HepG2 (cell line): ENCODE measurements around the gene FAT1. TPM values are rescaled to one million over a fixed set of nuclear protein-coding genes. Genes with fewer than 3 reads are reported as not detected.

Experiments used
- ARID2 ChIP-seq: sonication (generic); formaldehyde crosslinking; IDR thresholded peaks from 2 replicates; pipeline ENCODE4 v1.8.1; 2022; ENCODE audit warnings: mild to moderate bottlenecking, missing genetic modification reagents, borderline replicate concordance
- DMAP1 ChIP-seq: IDR thresholded peaks from 2 replicates; pipeline ENCODE4 v1.6.1; 2016
- E2F5 ChIP-seq: sonication (generic); formaldehyde crosslinking; conservative IDR thresholded peaks from 2 replicates; pipeline ENCODE4 v1.4.0; 2020; ENCODE audit warnings: missing genetic modification reagents
- HDAC6 ChIP-seq: fragments of 200-600 bp; sonication (generic); IDR thresholded peaks from 2 replicates; pipeline ENCODE4 v1.7.0; 2017; ENCODE audit warnings: mild to moderate bottlenecking, antibody characterized with exemption, low read length, low read depth
- JARID2 ChIP-seq: sonication (generic); formaldehyde crosslinking; IDR thresholded peaks from 2 replicates; pipeline ENCODE4 v1.8.1; 2023; ENCODE audit warnings: missing genetic modification reagents, inconsistent platforms; ENCODE audit not compliant: insufficient replicate concordance
- NFRKB ChIP-seq: fragments of 450-650 bp; IDR thresholded peaks from 2 replicates; pipeline ENCODE4 v1.6.1; 2017
- NR3C1 ChIP-seq: sonication (generic); formaldehyde crosslinking; IDR thresholded peaks from 2 replicates; pipeline ENCODE4 v1.4.0; 2020; ENCODE audit warnings: missing genetic modification reagents
- POGZ ChIP-seq: sonication (generic); formaldehyde crosslinking; IDR thresholded peaks from 2 replicates; pipeline ENCODE4 v1.4.0; 2020; ENCODE audit warnings: mild to moderate bottlenecking, missing genetic modification reagents
- SP2 ChIP-seq: sonication (generic); formaldehyde crosslinking; IDR thresholded peaks from 2 replicates; pipeline ENCODE4 v1.5.1; 2020; ENCODE audit warnings: mild to moderate bottlenecking, missing genetic modification reagents
- THYN1 ChIP-seq: sonication (generic); formaldehyde crosslinking; IDR thresholded peaks from 2 replicates; pipeline ENCODE4 v1.8.1; 2023; ENCODE audit warnings: low read depth, mild to moderate bottlenecking, moderate library complexity, missing genetic modification reagents, borderline replicate concordance
- ZBTB21 ChIP-seq: sonication (generic); formaldehyde crosslinking; IDR thresholded peaks from 2 replicates; pipeline ENCODE4 v1.4.0; 2020; ENCODE audit warnings: missing genetic modification reagents
- ZNF136 ChIP-seq: sonication (generic); formaldehyde crosslinking; IDR thresholded peaks from 2 replicates; pipeline ENCODE4 v1.8.1; 2022; ENCODE audit warnings: low read depth, mild to moderate bottlenecking, moderate library complexity, missing genetic modification reagents
- ZNF30 ChIP-seq: sonication (generic); formaldehyde crosslinking; IDR thresholded peaks from 2 replicates; pipeline ENCODE4 v1.5.0; 2020; ENCODE audit warnings: mild to moderate bottlenecking, missing genetic modification reagents
- ZNF333 ChIP-seq: sonication (generic); formaldehyde crosslinking; IDR thresholded peaks from 2 replicates; pipeline ENCODE4 v1.4.0; 2020; ENCODE audit warnings: mild to moderate bottlenecking, missing genetic modification reagents, borderline replicate concordance
- ZNF414 ChIP-seq: sonication (generic); formaldehyde crosslinking; IDR thresholded peaks from 2 replicates; pipeline ENCODE4 v1.5.0; 2020; ENCODE audit warnings: missing genetic modification reagents
- ZNF512 ChIP-seq: sonication (generic); formaldehyde crosslinking; IDR thresholded peaks from 2 replicates; pipeline ENCODE4 v1.4.0; 2020; ENCODE audit warnings: mild to moderate bottlenecking, missing genetic modification reagents
- ZNF576 ChIP-seq: sonication (generic); formaldehyde crosslinking; IDR thresholded peaks from 2 replicates; pipeline ENCODE4 v1.4.0; 2020; ENCODE audit warnings: mild to moderate bottlenecking, missing genetic modification reagents
- ZNF577 ChIP-seq: sonication (generic); formaldehyde crosslinking; IDR thresholded peaks from 2 replicates; pipeline ENCODE4 v1.4.0; 2020; ENCODE audit warnings: mild to moderate bottlenecking, low read depth, missing genetic modification reagents, borderline replicate concordance
- ZNF768 ChIP-seq: sonication (generic); formaldehyde crosslinking; IDR thresholded peaks from 2 replicates; pipeline ENCODE4 v1.4.0; 2020; ENCODE audit warnings: missing genetic modification reagents
- ZNF770 ChIP-seq: sonication (generic); formaldehyde crosslinking; IDR thresholded peaks from 2 replicates; pipeline ENCODE4 v1.5.0; 2020; ENCODE audit warnings: mild to moderate bottlenecking, missing genetic modification reagents
- ZSCAN20 ChIP-seq: sonication (generic); formaldehyde crosslinking; IDR thresholded peaks from 2 replicates; pipeline ENCODE4 v1.4.0; 2020; ENCODE audit warnings: missing genetic modification reagents, mild to moderate bottlenecking, borderline replicate concordance
- polyA plus RNA-seq, 8 experiments: library from polyadenylated mRNA; depleted of rRNA in 3 of 8; stranded (reverse) in 7 of 8; unstranded in 1 of 8; fragments of >200 nt; fragmentation: Illumina TruSeq in 4 of 8; extraction: Trizol in 4 of 8; gene quantifications; 2 replicates each; pipeline versions ENCODE4 v1.2.1 to v1.2.3, GENCODE V29; 2011 to 2016; ENCODE audit warnings: low read depth in 4 of 8, missing spikeins in 1 of 8, mixed read lengths in 1 of 8; ENCODE audit not compliant: insufficient read depth in 1 of 8
- total RNA-seq, 5 experiments: library from RNA; depleted of rRNA; stranded (reverse); fragments of >200 nt; fragmentation: Illumina TruSeq; extraction: Trizol; gene quantifications; 2 replicates each; pipeline ENCODE4 v1.2.3, GENCODE V29; 2016; ENCODE audit warnings: low read depth in 1 of 5
- TF ChIP-seq, protein P1 (sequence below): sonication (generic); formaldehyde crosslinking; IDR thresholded peaks from 2 replicates; pipeline ENCODE4 v1.8.0; 2022; ENCODE audit warnings: mild to moderate bottlenecking, missing genetic modification reagents, borderline replicate concordance

Gene FAT1
- total and polyA plus RNA-seq, 2 of the 13 experiments (the other 11 are each of a cell fraction or from before 2014, with no cell fraction given): 185 to 216 TPM

DNA sequence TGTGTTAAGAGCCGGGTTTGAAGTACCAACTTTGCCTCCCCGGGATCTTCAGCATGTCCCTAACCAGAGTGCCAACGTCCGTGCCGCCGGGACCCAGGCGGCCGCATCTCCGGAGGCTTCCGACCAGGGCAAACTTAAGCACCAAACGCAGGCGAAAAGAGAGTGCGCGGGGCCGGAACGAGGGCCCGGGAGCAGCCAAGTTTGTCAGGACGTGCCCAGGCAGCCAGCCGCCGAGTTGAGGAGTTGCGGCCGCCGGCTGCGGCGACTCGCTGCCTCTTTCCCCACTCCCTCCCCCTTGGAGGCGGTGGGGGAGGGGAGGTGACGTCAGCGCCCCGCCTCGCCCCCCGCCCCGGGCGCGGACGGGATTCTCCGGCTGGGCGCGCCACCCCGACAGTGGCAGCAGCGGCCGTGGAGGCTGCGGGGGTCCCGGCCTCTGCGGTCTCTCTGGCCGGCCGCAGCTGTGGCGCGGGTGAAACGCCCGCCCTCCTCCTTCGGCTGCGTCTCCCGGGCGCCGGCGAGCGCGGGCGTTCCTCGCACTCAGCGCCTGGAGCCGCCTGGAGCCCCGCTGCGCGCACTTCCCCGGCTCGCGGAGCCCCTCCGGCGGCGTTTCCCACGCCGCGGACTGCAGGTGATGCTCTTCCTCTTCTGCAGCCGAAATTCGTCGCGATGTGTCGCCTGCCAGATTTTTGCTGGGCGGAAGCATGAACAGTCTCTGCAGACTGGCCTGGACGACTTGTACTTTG lies 2.9 kb upstream of the FAT1 start (continued):
- TF ChIP-seq ZSCAN20 (CRISPR knock-in tag) (peak; percentile 61), ZNF770 (CRISPR knock-in tag) (peak; percentile 81), ZNF768 (CRISPR knock-in tag) (peak; percentile 56; the same call in 1 of the 2 replicates), ZNF577 (CRISPR knock-in tag) (no peak), JARID2 (CRISPR knock-in tag) (no peak), ZNF333 (CRISPR knock-in tag) (no peak), DMAP1 (CRISPR knock-in tag) (peak; percentile 19; the same call in 1 of the 2 replicates), ZNF414 (CRISPR knock-in tag) (no peak), ZNF512 (CRISPR knock-in tag) (no peak), POGZ (CRISPR knock-in tag) (peak; percentile 54), E2F5 (CRISPR knock-in tag) (peak; percentile 64; the same call in 1 of the 2 replicates), NR3C1 (CRISPR knock-in tag) (no peak), NFRKB (no peak), ZBTB21 (no peak), ZNF30 (no peak), THYN1 (CRISPR knock-in tag) (0 out of 2 replicates have a peak, but pooled peaks have one; percentile 40), ZNF576 (no peak), ZNF136 (CRISPR knock-in tag) (0 out of 2 replicates have a peak, but pooled peaks have one; percentile 7), ARID2 (CRISPR knock-in tag) (peak; percentile 94), HDAC6 (no peak), SP2 (CRISPR knock-in tag) (no peak)
- TF ChIP-seq, protein P1, sequence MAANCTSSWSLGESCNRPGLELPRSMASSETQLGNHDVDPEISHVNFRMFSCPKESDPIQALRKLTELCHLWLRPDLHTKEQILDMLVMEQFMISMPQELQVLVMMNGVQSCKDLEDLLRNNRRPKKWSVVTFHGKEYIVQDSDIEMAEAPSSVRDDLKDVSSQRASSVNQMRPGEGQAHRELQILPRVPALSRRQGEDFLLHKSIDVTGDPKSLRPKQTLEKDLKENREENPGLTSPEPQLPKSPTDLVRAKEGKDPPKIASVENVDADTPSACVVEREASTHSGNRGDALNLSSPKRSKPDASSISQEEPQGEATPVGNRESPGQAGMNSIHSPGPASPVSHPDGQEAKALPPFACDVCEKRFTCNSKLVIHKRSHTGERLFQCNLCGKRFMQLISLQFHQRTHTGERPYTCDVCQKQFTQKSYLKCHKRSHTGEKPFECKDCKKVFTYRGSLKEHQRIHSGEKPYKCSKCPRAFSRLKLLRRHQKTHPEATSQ: no peak
